Right atrium auricular region (tissue), 2 donors: ENCODE measurements around the gene OVOL2. TPM values are rescaled to one million over a fixed set of nuclear protein-coding genes. Genes with fewer than 3 reads are reported as not detected.

Source experiments
- DNase-seq: peaks from one replicate; pipeline ENCODE4 v3.0.0-alpha.2; 2019; ENCODE audit warnings: low spot score
- H3K27ac ChIP-seq, 2 donors: fragments of 200-600 bp; sonication (generic); 1 replicate in 1 of 2; 2 replicates in 1 of 2; pipeline ENCODE4 v1.5.1; 2016 to 2019
- H3K27me3 ChIP-seq, 2 donors: fragments of 200-600 bp; sonication (generic); one replicate each; pipeline versions ENCODE4 v1.5.1 to v1.6.0; 2017 to 2019
- H3K36me3 ChIP-seq: fragments of 200-600 bp; sonication (generic); one replicate; pipeline ENCODE4 v1.5.1; 2016
- H3K4me1 ChIP-seq, 2 donors: fragments of 200-600 bp; sonication (generic); one replicate each; pipeline versions ENCODE4 v1.5.1 to v1.6.0; 2017 to 2019
- H3K4me3 ChIP-seq, 2 donors: fragments of 200-600 bp; sonication (generic); 1 replicate in 1 of 2; 2 replicates in 1 of 2; pipeline ENCODE4 v1.5.1; 2017 to 2019; ENCODE audit warnings: mild to moderate bottlenecking in 1 of 2, moderate library complexity in 1 of 2
- H3K9me3 ChIP-seq, 2 donors: fragments of 200-600 bp; sonication (generic); one replicate each; pipeline ENCODE4 v1.5.1; 2019
- CTCF ChIP-seq, 2 donors: fragments of 200-600 bp; sonication (generic); IDR thresholded peaks; one replicate each; pipeline ENCODE4 v1.5.1; 2019; ENCODE audit warnings: antibody characterized with exemption in 2 of 2
- total RNA-seq, 2 donors: library from RNA; depleted of rRNA; stranded (reverse); fragments of >200 nt; gene quantifications; one replicate each; pipeline ENCODE4 v1.1.0, GENCODE V29; 2016

The OVOL2 gene
- total RNA-seq, 2 donors from 2014 or later: not detected

- no peaks in the 10 kb centered on the region for H3K36me3 ChIP-seq
- no peak overlapping the region for H3K27ac ChIP-seq
- no peak for TF ChIP-seq CTCF (IDR thresholded peaks at IDR 0.05)
- no peaks in the 10 kb centered on the region for H3K27me3 ChIP-seq
- no peaks in the 10 kb centered on the region for H3K4me1 ChIP-seq
- H3K4me3 ChIP-seq: no peak overlapping the region
- no peaks in the 10 kb centered on the region for H3K9me3 ChIP-seq
- DNase-seq: no peak
Observed at GRCh38 chr20:18079756-18080353, 22.1 kb upstream of the OVOL2 start.

DNA sequence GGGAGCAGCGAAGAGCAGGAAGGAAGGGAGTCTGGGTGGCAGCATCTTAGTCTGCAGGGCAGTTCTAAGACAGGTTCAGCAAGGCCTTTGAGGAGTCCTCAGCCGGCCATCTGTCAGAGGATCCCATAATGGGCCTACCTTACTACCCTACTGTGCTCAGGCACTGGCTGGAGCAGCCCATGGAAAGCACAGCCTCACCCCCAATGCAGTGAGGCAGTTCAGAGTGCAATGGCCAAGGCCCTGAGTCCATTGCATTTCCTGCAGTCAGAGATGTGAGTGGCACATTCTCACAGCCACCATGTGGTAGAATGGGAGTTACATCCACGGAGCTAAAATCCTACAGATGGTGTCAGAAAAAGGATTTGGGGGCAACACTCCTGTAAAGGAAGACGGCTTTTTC is 19.4 kb upstream of the OVOL2 start:
- no peaks in the 10 kb centered on the region for H3K36me3 ChIP-seq
- no peak for TF ChIP-seq CTCF (IDR thresholded peaks at IDR 0.05)
- DNase-seq: no peak
- H3K27ac ChIP-seq: no peak overlapping the region
- H3K4me1 ChIP-seq: no peaks in the 10 kb centered on the region
- H3K4me3 ChIP-seq: no peak overlapping the region
- no peaks in the 10 kb centered on the region for H3K9me3 ChIP-seq
- no peaks in the 10 kb centered on the region for H3K27me3 ChIP-seq

DNA sequence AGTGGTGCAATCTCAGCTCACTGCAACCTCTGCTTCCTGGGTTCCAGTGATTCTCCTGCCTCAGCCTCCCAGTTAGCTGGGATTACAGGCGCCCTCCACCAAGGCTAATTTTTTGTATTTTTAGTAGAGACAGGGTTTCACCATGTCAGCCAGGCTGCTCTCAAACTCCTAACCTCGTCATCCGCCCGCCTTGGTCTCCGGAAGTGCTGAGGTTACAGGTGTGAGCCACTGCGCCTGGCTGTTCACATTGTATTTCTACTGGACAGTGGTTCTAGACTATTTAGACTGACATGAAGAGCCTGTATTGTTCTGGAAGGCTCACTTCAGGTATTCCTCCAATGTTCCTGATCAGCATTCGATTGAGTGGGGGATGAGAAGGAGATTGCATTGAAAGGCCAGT is 14.8 kb upstream of the OVOL2 start:
- Histone ChIP-seq H3K27me3 (no peaks in the 10 kb centered on the region), H3K36me3 (no peaks in the 10 kb centered on the region), H3K27ac (no peak overlapping the region), H3K4me3 (no peak overlapping the region), H3K4me1 (no peaks in the 10 kb centered on the region), H3K9me3 (no peaks in the 10 kb centered on the region)
- TF ChIP-seq CTCF (IDR thresholded peaks at IDR 0.05): no peak
- DNase-seq: no peak

GRCh38 chr20:18066421-18067333 is 9.0 kb upstream of the OVOL2 start:
- no peaks in the 10 kb centered on the region for H3K9me3 ChIP-seq
- no peak for TF ChIP-seq CTCF (IDR thresholded peaks at IDR 0.05)
- H3K4me1 ChIP-seq: no peaks in the 10 kb centered on the region
- H3K36me3 ChIP-seq: no peaks in the 10 kb centered on the region
- H3K27ac ChIP-seq: no peak overlapping the region
- DNase-seq: no peak
- no peak overlapping the region for H3K4me3 ChIP-seq
- no peaks in the 10 kb centered on the region for H3K27me3 ChIP-seq

- H3K36me3 ChIP-seq: no peaks in the 10 kb centered on the region
- TF ChIP-seq CTCF (IDR thresholded peaks at IDR 0.05): no peak
- peaks cover 0 to 8% of the 10 kb centered on the region in 2 donors for H3K27me3 ChIP-seq
- H3K4me1 ChIP-seq: peaks cover 0 to 8% of the 10 kb centered on the region in 2 donors
- no peak overlapping the region for H3K27ac ChIP-seq
- no peak overlapping the region for H3K4me3 ChIP-seq
- no peak for DNase-seq
- H3K9me3 ChIP-seq: no peaks in the 10 kb centered on the region
Observed at GRCh38 chr20:18063676-18064075, 6.0 kb upstream of the OVOL2 start.
